Keratinocyte (primary cell): ENCODE measurements around the gene NCOR1. TPM values are rescaled to one million over a fixed set of nuclear protein-coding genes. Genes with fewer than 3 reads are reported as not detected.
A peak's percentile ranks its signal among the peaks of the same experiment; 100 is the strongest.
"Not testable (repeated sequence)": the region's sequence is repeated elsewhere in the genome, so short reads cannot be mapped to it uniquely, and the experiment has no call there.

ENCODE experiments used
- DNase-seq: peaks from one replicate; pipeline ENCODE4 v3.0.0-alpha.2; 2011; ENCODE audit warnings: low read depth, missing footprints, low spot score
- FAIRE-seq: peaks from 2 replicates; lab custom pipeline; 2011; peaks lifted over from hg19 to GRCh38; lab: Jason Lieb, UNC
- H2AFZ ChIP-seq: 2 replicates; pipeline ENCODE4 v1.6.0; 2012; ENCODE audit warnings: low read length, control low read depth, inconsistent platforms; ENCODE audit not compliant: control insufficient read depth
- H3K27ac ChIP-seq: 2 replicates; pipeline ENCODE4 v1.5.1; 2011; ENCODE audit warnings: low read length; ENCODE audit not compliant: control insufficient read depth, insufficient read depth
- H3K27me3 ChIP-seq: 3 replicates; pipeline ENCODE4 v1.6.0; 2011; ENCODE audit warnings: low read length; ENCODE audit not compliant: control insufficient read depth, insufficient read depth; ENCODE audit errors: extremely low read depth
- H3K36me3 ChIP-seq, 2 experiments: 2 replicates in 1 of 2; 3 replicates in 1 of 2; pipeline ENCODE4 v1.5.1; 2011; ENCODE audit warnings: low read length in 2 of 2, mild to moderate bottlenecking in 1 of 2; ENCODE audit not compliant: control insufficient read depth in 2 of 2, insufficient read depth in 2 of 2; ENCODE audit errors: extremely low read depth in 1 of 2
- H3K4me1 ChIP-seq: 3 replicates; pipeline ENCODE4 v1.5.1; 2011; ENCODE audit warnings: low read length; ENCODE audit not compliant: control insufficient read depth, insufficient read depth; ENCODE audit errors: extremely low read depth
- H3K4me2 ChIP-seq: 3 replicates; pipeline ENCODE4 v1.6.0; 2011; ENCODE audit warnings: low read depth, low read length; ENCODE audit not compliant: control insufficient read depth, insufficient read depth; ENCODE audit errors: extremely low read depth
- H3K4me3 ChIP-seq, 3 experiments: fragments of 200-600 bp in 1 of 3; sonication (generic) in 1 of 3; 2 replicates in 2 of 3; 3 replicates in 1 of 3; pipeline ENCODE4 v1.5.1; 2011 to 2016; ENCODE audit warnings: low read length in 3 of 3, mild to moderate bottlenecking in 3 of 3, control low read depth in 2 of 3, inconsistent platforms in 1 of 3, low read depth in 1 of 3, mixed read lengths in 1 of 3, mixed run types in 1 of 3, moderate library complexity in 1 of 3; ENCODE audit not compliant: control insufficient read depth in 2 of 3, insufficient read depth in 2 of 3; ENCODE audit errors: extremely low read depth in 1 of 3
- H3K79me2 ChIP-seq: 2 replicates; pipeline ENCODE4 v1.6.0; 2012; ENCODE audit warnings: low read length; ENCODE audit not compliant: control insufficient read depth, insufficient read depth
- H3K9ac ChIP-seq: 3 replicates; pipeline ENCODE4 v1.6.0; 2011; ENCODE audit warnings: low read length; ENCODE audit not compliant: control insufficient read depth, insufficient read depth; ENCODE audit errors: extremely low read depth
- H3K9me1 ChIP-seq: 3 replicates; pipeline ENCODE4 v1.6.0; 2011; ENCODE audit warnings: low read length; ENCODE audit not compliant: control insufficient read depth, insufficient read depth; ENCODE audit errors: extremely low read depth
- H3K9me3 ChIP-seq: 2 replicates; pipeline ENCODE4 v1.5.1; 2012; ENCODE audit warnings: low read depth, low read length; ENCODE audit not compliant: control insufficient read depth
- H4K20me1 ChIP-seq: 3 replicates; pipeline ENCODE4 v1.6.0; 2011; ENCODE audit warnings: low read length; ENCODE audit not compliant: control insufficient read depth, insufficient read depth; ENCODE audit errors: extremely low read depth
- EZH2 ChIP-seq: IDR thresholded peaks from one replicate; pipeline ENCODE4 v1.6.1; 2012; ENCODE audit warnings: inconsistent platforms, mild to moderate bottlenecking, low read length, moderate library complexity
- dilution Hi-C: fragments of 300-500 bp; cut with MboI; formaldehyde crosslinking; loops from one replicate; pipeline ENCODE4 v1.7.0; 2020; ENCODE audit warnings: low sequenced_read_pairs; ENCODE audit not compliant: extremely low pct_ligation_motif_present
- polyA plus RNA-seq, 5 experiments: library from polyadenylated mRNA; depleted of rRNA in 3 of 5; stranded (reverse) in 3 of 5; stranded (forward) in 1 of 5; unstranded in 1 of 5; fragments of >200 nt; gene quantifications; 1 replicate in 1 of 5; 2 replicates in 3 of 5; 3 replicates in 1 of 5; pipeline versions ENCODE4 v1.2.1 to v1.2.3, GENCODE V29; 2011 to 2012; ENCODE audit warnings: missing spikeins in 2 of 5, low read depth in 1 of 5, low replicate concordance in 1 of 5
- TF ChIP-seq, protein P1 (sequence below), 3 experiments: IDR thresholded peaks in 1 of 3; conservative IDR thresholded peaks in 1 of 3; optimal IDR thresholded peaks in 1 of 3; 2 replicates in 2 of 3; 3 replicates in 1 of 3; pipeline versions ENCODE3 to v1.5.1; 2011; ENCODE audit warnings: low read length in 3 of 3, mild to moderate bottlenecking in 3 of 3, moderate library complexity in 2 of 3, control low read depth in 1 of 3, inconsistent platforms in 1 of 3; ENCODE audit not compliant: insufficient read depth in 2 of 3; ENCODE audit errors: extremely low read depth in 1 of 3

NCOR1 gene
- polyA plus RNA-seq, 1 donor (not counting 4 experiments of a cell fraction or from before 2014, with no cell fraction given), result 59.8 TPM

DNA sequence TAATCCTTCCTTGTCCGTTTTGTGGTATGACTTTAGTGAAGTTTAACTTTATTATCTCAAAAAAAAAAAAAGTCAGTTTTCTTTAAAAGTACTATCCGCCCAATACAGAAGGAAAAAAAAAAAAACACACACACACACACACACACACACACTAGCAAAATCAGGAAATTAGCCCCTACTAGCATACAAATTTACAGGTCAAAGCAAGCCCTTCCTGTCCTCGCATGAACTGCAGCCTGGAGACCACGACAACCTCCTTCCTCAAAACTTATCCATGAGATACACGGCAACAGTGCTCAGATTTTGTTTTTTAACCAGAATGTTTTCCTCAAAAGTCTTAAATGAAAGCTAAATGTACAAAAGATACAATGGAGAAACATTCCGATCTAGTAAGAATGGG is 16.2 kb downstream of the NCOR1 start:
- Histone ChIP-seq H3K9me1 (no peaks in the 10 kb centered on the region), H3K4me3 (peak overlapping the region in 1 of 3 experiments; percentile 2), H3K9ac (no peak overlapping the region), H3K27me3 (no peaks in the 10 kb centered on the region), H3K9me3 (no peaks in the 10 kb centered on the region), H3K36me3 (peaks cover 3 to 4% of the 10 kb centered on the region in 2 experiments), H3K4me1 (peaks cover 6% of the 10 kb centered on the region), H3K27ac (no peak overlapping the region), H3K79me2 (peaks cover 77% of the 10 kb centered on the region), H3K4me2 (peak overlapping the region; percentile 45), H2AFZ (no peak overlapping the region), H4K20me1 (no peaks in the 10 kb centered on the region)
- DNase-seq, result no peak
- no peak for FAIRE-seq
- TF ChIP-seq EZH2, result no peak
- TF ChIP-seq, protein P1, sequence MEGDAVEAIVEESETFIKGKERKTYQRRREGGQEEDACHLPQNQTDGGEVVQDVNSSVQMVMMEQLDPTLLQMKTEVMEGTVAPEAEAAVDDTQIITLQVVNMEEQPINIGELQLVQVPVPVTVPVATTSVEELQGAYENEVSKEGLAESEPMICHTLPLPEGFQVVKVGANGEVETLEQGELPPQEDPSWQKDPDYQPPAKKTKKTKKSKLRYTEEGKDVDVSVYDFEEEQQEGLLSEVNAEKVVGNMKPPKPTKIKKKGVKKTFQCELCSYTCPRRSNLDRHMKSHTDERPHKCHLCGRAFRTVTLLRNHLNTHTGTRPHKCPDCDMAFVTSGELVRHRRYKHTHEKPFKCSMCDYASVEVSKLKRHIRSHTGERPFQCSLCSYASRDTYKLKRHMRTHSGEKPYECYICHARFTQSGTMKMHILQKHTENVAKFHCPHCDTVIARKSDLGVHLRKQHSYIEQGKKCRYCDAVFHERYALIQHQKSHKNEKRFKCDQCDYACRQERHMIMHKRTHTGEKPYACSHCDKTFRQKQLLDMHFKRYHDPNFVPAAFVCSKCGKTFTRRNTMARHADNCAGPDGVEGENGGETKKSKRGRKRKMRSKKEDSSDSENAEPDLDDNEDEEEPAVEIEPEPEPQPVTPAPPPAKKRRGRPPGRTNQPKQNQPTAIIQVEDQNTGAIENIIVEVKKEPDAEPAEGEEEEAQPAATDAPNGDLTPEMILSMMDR (optimal IDR thresholded peaks at IDR 0.05 in 1 of 3, IDR thresholded peaks at IDR 0.05 in 1 of 3, conservative IDR thresholded peaks at IDR 0.05 in 1 of 3; ENCODE audit: extremely low read depth in 1 of 3, insufficient read depth in 2 of 3, low read length in 3 of 3), result no peak
- dilution Hi-C loops, result no loop called here

DNA sequence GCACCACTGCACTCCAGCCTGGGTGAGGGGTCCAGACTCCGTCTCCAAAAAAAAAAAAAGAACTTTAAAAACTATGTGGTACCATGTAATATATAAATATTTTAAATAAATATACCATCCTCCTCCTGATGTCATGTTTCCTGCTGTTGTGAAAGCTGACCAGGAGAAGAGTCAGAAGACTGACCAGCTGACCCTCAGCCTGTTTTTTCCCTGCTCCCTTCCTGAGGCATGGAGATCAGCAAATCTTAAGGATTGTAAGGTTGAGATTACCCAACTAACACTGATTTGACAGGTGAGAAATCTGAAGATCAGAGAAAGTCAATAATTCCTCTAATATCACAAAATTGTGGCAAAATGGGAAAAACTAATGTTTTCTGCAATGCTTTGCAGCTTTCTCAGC is 18.1 kb downstream of the NCOR1 start:
- DNase-seq, result no peak
- no peak for FAIRE-seq
- dilution Hi-C loops, result no loop called here
- no peak overlapping the region for H3K4me3 ChIP-seq
- no peak overlapping the region for H3K4me2 ChIP-seq
- H3K27ac ChIP-seq, result no peak overlapping the region
- peaks cover 70% of the 10 kb centered on the region for H3K79me2 ChIP-seq
- H3K27me3 ChIP-seq, result no peaks in the 10 kb centered on the region
- TF ChIP-seq, protein P1 (optimal IDR thresholded peaks at IDR 0.05 in 1 of 3, IDR thresholded peaks at IDR 0.05 in 1 of 3, conservative IDR thresholded peaks at IDR 0.05 in 1 of 3; ENCODE audit: extremely low read depth in 1 of 3, insufficient read depth in 2 of 3, low read length in 3 of 3), result no peak
- no peak for TF ChIP-seq EZH2
- no peaks in the 10 kb centered on the region for H3K9me3 ChIP-seq
- H4K20me1 ChIP-seq, result no peaks in the 10 kb centered on the region
- H3K4me1 ChIP-seq, result peaks cover 6% of the 10 kb centered on the region
- H3K9ac ChIP-seq, result no peak overlapping the region
- H3K36me3 ChIP-seq, result peaks cover 3 to 7% of the 10 kb centered on the region in 2 experiments
- H3K9me1 ChIP-seq, result no peaks in the 10 kb centered on the region
- H2AFZ ChIP-seq, result no peak overlapping the region

- H3K27ac ChIP-seq, H2AFZ ChIP-seq, H3K4me3 ChIP-seq, H3K9me1 ChIP-seq, H4K20me1 ChIP-seq, dilution Hi-C loops, H3K9ac ChIP-seq, H3K9me3 ChIP-seq, FAIRE-seq, H3K27me3 ChIP-seq, DNase-seq, H3K4me2 ChIP-seq, H3K36me3 ChIP-seq: not testable (repeated sequence)
- Histone ChIP-seq H3K79me2 (peaks cover 53% of the 10 kb centered on the region), H3K4me1 (peaks cover 22% of the 10 kb centered on the region)
These were observed 21.0 kb downstream of the NCOR1 start for GRCh38 chr17:16194307-16194835.
